Mucosa of descending colon (tissue), 3 donors: ENCODE data around the gene ACD. TPM values are rescaled to one million over a fixed set of nuclear protein-coding genes. Genes with fewer than 3 reads are reported as not detected.

ENCODE experiments used
- ATAC-seq: fragments of 200-7000 bp; cut with Tn5 transposase; one replicate; pipeline ENCODE4 v1.9.1; 2020; ENCODE audit warnings: mild to moderate bottlenecking, moderate library complexity
- DNase-seq, 3 donors: peaks; one replicate each; pipeline ENCODE4 v3.0.0-alpha.2; 2020
- H3K36me3 ChIP-seq: fragments of 200-600 bp; one replicate; pipeline ENCODE4 v1.8.0; 2021; ENCODE audit warnings: low read depth, mild to moderate bottlenecking
- H3K4me1 ChIP-seq: fragments of 200-600 bp; one replicate; pipeline ENCODE4 v1.8.0; 2021; ENCODE audit warnings: low read depth, mild to moderate bottlenecking
- H3K4me3 ChIP-seq: fragments of 200-600 bp; one replicate; pipeline ENCODE4 v1.8.0; 2021; ENCODE audit warnings: mild to moderate bottlenecking
- H3K9me3 ChIP-seq: fragments of 200-600 bp; one replicate; pipeline ENCODE4 v1.8.0; 2021; ENCODE audit warnings: mild to moderate bottlenecking
- intact Hi-C, 2 donors: fragments of 100-400 bp; cut with DNase I in 1 of 2; cut with micrococcal nuclease in 1 of 2; formaldehyde crosslinking; loops; one replicate each; pipeline versions ENCODE4 v1.11.0 to v1.11.1; 2022; cut with DNase I, micrococcal nuclease
- total RNA-seq, 3 donors: library from RNA; stranded (reverse); fragmentation: NEBNext Ultra II Directional in 2 of 3; extraction: Animal tissue kit (Norgen Biotek cat#: 25700) in 2 of 3; gene quantifications; one replicate each; pipeline versions ENCODE4 v1.2.1 to v1.2.4, GENCODE V29; 2021 to 2023
- TF ChIP-seq, protein P1 (sequence below): fragments of 200-600 bp; IDR thresholded peaks from one replicate; pipeline ENCODE4 v1.8.0; 2022; ENCODE audit warnings: antibody characterized with exemption, mild to moderate bottlenecking
- donor health status: DM: no; HTN: no; CAD: no; lungs with moderate emphysema.
- donor health status: DM: no; HTN: no; CAD: no.
- donor health status: DM: no; HTN: yes; CAD: no.

Gene ACD
- total RNA-seq, 3 donors from 2014 or later = 8.9 to 17.1 (median 11.5) TPM

DNA sequence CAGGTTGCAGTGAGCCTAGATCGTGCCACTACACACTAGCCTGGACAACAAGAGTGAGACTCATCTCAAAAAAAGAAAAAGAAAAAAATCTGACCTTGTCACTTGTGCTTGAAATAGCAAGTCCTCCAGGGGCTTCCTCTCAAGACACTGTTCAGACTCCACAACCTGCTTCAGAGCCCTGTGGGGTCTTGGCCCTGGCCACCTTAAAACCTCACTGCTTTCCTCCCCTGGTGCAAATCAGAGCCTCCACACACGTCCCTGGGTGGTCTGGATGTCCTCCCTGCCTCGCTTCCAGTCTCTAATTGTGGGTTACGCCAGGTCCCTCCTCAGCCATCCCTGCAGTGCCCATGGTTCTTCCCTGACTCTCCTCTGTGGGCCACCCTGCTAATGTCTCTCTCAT, 4.7 kb downstream of the ACD start:
- ATAC-seq (no peak), DNase-seq (no peak)
- H3K4me3 ChIP-seq = no peak overlapping the region
- H3K36me3 ChIP-seq = no peaks in the 10 kb centered on the region
- intact Hi-C loops = no loop called here
- H3K4me1 ChIP-seq = peaks cover 13% of the 10 kb centered on the region
- H3K9me3 ChIP-seq = no peaks in the 10 kb centered on the region
- TF ChIP-seq, protein P1, sequence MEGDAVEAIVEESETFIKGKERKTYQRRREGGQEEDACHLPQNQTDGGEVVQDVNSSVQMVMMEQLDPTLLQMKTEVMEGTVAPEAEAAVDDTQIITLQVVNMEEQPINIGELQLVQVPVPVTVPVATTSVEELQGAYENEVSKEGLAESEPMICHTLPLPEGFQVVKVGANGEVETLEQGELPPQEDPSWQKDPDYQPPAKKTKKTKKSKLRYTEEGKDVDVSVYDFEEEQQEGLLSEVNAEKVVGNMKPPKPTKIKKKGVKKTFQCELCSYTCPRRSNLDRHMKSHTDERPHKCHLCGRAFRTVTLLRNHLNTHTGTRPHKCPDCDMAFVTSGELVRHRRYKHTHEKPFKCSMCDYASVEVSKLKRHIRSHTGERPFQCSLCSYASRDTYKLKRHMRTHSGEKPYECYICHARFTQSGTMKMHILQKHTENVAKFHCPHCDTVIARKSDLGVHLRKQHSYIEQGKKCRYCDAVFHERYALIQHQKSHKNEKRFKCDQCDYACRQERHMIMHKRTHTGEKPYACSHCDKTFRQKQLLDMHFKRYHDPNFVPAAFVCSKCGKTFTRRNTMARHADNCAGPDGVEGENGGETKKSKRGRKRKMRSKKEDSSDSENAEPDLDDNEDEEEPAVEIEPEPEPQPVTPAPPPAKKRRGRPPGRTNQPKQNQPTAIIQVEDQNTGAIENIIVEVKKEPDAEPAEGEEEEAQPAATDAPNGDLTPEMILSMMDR = no peak

DNA sequence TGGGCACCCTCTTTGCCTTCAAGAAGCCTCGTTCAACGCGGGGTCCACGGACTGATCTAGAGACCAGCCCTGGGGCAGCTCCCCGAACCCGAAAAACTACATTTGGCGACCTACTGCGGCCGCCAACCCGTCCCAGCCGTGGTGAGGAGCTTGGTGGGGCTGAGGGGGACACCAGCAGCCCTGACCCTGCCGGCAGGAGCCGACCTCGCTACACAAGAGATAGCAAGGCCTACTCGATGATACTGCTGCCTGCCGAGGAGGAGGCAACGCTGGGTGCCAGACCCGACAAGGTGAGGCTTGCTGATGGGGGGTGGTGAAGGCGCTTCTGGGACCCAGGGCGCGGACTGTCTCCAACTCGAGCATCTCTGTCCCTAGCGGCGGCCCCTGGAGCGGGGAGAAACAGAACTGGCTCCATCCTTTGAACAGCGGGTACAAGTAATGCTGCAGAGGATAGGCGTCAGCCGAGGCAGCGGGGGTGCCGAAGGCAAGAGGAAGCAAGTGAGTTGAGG, 5.6 kb downstream of the ACD start:
- Histone ChIP-seq H3K4me3 (no peak overlapping the region), H3K4me1 (peaks cover 11% of the 10 kb centered on the region), H3K36me3 (no peaks in the 10 kb centered on the region), H3K9me3 (no peaks in the 10 kb centered on the region)
- TF ChIP-seq, protein P1 = no peak
- no peak for ATAC-seq
- intact Hi-C loops = no loop called here
- no peak for DNase-seq

DNA sequence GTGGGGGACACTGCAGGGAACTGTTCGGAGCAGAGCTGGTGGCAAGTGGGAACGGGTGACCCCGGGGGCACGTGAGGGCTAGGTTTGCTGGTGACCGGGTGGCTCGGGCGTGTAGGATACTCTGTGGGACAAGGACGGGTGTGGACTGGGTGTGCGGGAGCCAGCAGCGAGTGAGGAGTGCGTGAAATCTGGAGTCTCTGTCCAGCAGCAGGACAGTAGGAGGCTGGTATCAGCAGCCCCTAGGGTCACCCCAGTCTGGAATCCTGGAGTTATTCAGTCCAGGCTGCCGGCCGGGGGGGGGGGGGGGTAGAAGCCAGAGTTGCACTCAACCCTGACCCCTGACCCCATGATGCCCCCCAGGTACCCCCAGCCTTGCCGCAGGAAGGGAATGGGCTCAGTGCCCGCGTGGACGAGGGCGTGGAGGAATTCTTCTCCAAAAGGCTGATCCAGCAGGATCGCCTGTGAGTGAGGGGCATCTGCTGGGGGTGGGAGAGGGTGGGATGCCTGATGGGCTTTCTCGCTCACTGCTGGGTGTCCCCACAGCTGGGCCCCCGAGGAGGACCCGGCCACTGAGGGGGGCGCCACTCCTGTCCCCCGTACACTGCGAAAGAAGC, 6.2 kb downstream of the ACD start:
- peaks cover 6% of the 10 kb centered on the region for H3K4me1 ChIP-seq
- intact Hi-C loops = no loop called here
- TF ChIP-seq, protein P1 = no peak
- H3K9me3 ChIP-seq = no peaks in the 10 kb centered on the region
- DNase-seq = no peak
- H3K4me3 ChIP-seq = no peak overlapping the region
- H3K36me3 ChIP-seq = no peaks in the 10 kb centered on the region
- no peak for ATAC-seq

DNA sequence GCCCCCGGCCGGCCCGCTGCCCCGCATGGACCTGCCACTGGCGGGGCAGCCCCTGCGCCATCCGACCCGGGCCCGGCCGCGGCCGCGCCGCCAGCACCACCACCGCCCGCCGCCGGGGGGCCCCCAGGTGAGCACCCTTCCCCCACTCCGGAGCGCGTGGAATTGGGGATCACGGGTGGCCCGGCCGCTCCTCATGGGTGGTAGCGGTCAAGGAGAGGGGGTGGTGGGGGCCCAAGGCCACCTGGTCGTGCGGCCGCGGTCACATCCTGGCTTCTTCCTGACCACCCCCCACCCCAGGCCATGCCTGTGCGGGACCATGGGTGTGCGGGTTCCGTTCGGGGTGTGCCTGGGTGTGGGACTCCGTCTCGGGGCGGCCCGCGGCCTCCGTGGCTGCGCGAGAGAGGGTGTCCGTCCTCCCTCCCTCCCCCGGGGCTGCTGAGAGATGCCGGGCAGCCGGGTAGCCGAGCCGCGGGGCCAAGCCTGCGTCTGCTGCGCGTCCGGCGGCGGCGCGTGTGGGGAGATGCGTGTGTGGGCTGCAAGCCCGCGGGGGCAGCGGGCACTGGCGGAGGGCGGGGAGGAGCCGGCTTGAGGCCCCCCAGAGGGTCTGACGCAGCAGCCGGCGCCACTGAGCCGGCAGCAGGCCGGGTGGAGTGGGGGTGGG, 6.8 kb downstream of the ACD start:
- peak; percentile 6 for ATAC-seq
- TF ChIP-seq, protein P1 = no peak
- H3K4me3 ChIP-seq = no peak overlapping the region
- intact Hi-C loops = no loop called here
- no peaks in the 10 kb centered on the region for H3K36me3 ChIP-seq
- H3K9me3 ChIP-seq = no peaks in the 10 kb centered on the region
- H3K4me1 ChIP-seq = peaks cover 6% of the 10 kb centered on the region
- no peak for DNase-seq

DNA sequence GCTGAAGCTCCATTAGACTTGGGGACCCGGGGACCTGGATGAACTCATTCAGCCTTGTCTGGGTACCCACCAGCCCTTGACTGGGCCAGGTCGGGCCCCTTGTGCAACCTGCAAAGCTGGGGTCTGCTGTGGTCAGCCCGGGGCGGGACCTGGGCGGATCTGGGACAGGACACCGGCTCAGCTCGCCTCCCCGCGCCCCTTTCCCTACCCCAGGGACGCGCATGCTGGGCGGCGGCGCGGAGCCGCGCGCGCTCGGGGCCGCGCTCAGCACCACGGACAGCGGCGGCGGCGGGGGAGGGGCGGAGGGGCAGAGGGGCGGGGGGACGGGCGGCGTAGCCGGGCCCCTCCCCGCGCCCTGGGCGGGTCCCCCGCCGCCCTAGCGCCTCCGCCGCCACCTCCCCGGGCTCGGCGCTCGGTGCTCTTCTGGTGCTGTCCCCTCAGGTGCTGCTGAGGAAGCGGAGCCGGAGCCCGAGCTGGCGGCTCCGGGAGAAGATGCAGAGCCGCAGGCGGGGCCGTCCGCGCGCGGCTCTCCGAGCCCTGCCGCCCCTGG, 7.4 kb downstream of the ACD start:
- ATAC-seq (peak; percentile 76), DNase-seq (peak in 1 of 3 donors; percentile 66)
- no peaks in the 10 kb centered on the region for H3K9me3 ChIP-seq
- H3K4me1 ChIP-seq = peaks cover 6% of the 10 kb centered on the region
- no peak overlapping the region for H3K4me3 ChIP-seq
- intact Hi-C loops = no loop called here
- TF ChIP-seq, protein P1 = no peak
- no peaks in the 10 kb centered on the region for H3K36me3 ChIP-seq
